Heart right ventricle (tissue), 16 donors: ENCODE measurements around the gene RASL12. TPM values are rescaled to one million over a fixed set of nuclear protein-coding genes. Genes with fewer than 3 reads are reported as not detected.

Source experiments
- ATAC-seq, 8 donors: fragments of 200-7000 bp; cut with Tn5 transposase; one replicate each; pipeline ENCODE4 v1.9.1; 2020; ENCODE audit warnings: mild to moderate bottlenecking in 8 of 8, moderate library complexity in 8 of 8, moderate number of reproducible peaks in 1 of 8
- DNase-seq, 2 donors: peaks; one replicate each; pipeline ENCODE4 v3.0.0-alpha.2; 2020
- H3K27ac ChIP-seq, 10 donors: fragments of 200-600 bp; sonication (generic) in 2 of 10; one replicate each; pipeline versions ENCODE4 v1.5.0 to v1.8.0; 2020 to 2022; ENCODE audit warnings: mild to moderate bottlenecking in 3 of 10
- H3K27me3 ChIP-seq, 7 donors: fragments of 200-600 bp; one replicate each; pipeline ENCODE4 v1.8.0; 2021 to 2022; ENCODE audit warnings: mild to moderate bottlenecking in 2 of 7
- H3K36me3 ChIP-seq, 9 donors: fragments of 200-600 bp; sonication (generic) in 1 of 9; one replicate each; pipeline versions ENCODE4 v1.5.0 to v1.8.0; 2020 to 2022; ENCODE audit warnings: mild to moderate bottlenecking in 2 of 9
- H3K4me1 ChIP-seq, 9 donors: fragments of 200-600 bp; sonication (generic) in 1 of 9; one replicate each; pipeline versions ENCODE4 v1.5.0 to v1.8.0; 2020 to 2022; ENCODE audit warnings: mild to moderate bottlenecking in 4 of 9
- H3K4me3 ChIP-seq, 10 donors: fragments of 200-600 bp; sonication (generic) in 2 of 10; one replicate each; pipeline versions ENCODE4 v1.5.0 to v1.8.0; 2020 to 2022; ENCODE audit warnings: mild to moderate bottlenecking in 7 of 10, moderate library complexity in 2 of 10
- H3K9me3 ChIP-seq, 11 donors: fragments of 200-600 bp in 10 of 11; sonication (generic) in 2 of 11; one replicate each; pipeline versions ENCODE4 v1.5.0 to v1.8.0; 2013 to 2022; ENCODE audit warnings: mild to moderate bottlenecking in 2 of 11, control low read depth in 1 of 11, moderate library complexity in 1 of 11
- WGBS, 2 donors: extraction: QIAGEN DNeasy Blood & Tissue Kit; methylation state at CpG; one replicate each; pipeline ENCODE4 v1.1.7; 2013; ENCODE audit warnings: inconsistent platforms in 1 of 2; 5-methylcytosine and 5-hydroxymethylcytosine counted together
- intact Hi-C, 10 donors: fragments of 100-400 bp; cut with DNase I; formaldehyde crosslinking; loops; one replicate each; pipeline versions ENCODE4 v1.11.1 to v1.14.2; 2022
- polyA plus RNA-seq, 2 donors: library from polyadenylated mRNA; stranded (reverse); fragments of 200-250 nt; gene quantifications; one replicate each; pipeline ENCODE4 v1.2.3, GENCODE V29; 2013
- total RNA-seq, 10 donors: library from RNA; stranded (reverse); fragmentation: NEBNext Ultra II Directional in 3 of 10; extraction: Animal tissue kit (Norgen Biotek cat#: 25700) in 3 of 10; gene quantifications; one replicate each; pipeline versions ENCODE4 v1.2.1 to v1.2.4, GENCODE V29; 2021 to 2023
- TF ChIP-seq, protein P1 (sequence below), 9 donors: fragments of 200-600 bp; sonication (generic) in 2 of 9; IDR thresholded peaks; one replicate each; pipeline versions ENCODE4 v1.5.0 to v1.8.0; 2021 to 2022; ENCODE audit warnings: antibody characterized with exemption in 9 of 9, mild to moderate bottlenecking in 5 of 9, moderate library complexity in 1 of 9
- donor health status: Arrhythmogenic right ventricular cardiomyopathy.
- donor health status: ischemic (EF 13 %, LVEDD 7.1; RV severe dilation, severe dysfunction).
- donor health status: healthy with polysubstance abuse.
- donor health status: DM: no; HTN: yes; CAD: no.
- donor health status: DM: no; HTN: no; CAD: no.
- donor health status: ischemic (EF 25% LVEDD 6.9; RV normal size, moderate dysfunction).
- donor health status: ischemic (EF 25% LVEDD 5.7; RV mildly dilated, moderate dysfunction).
- donor health status: healthy.
- donor health status: DM: yes; HTN: yes; CAD: no.
- donor health status: Ischemic cardiomyopathy.
- donor health status: ischemic (EF 35%, LVEDD 5.7; RV mildly dilated, moderate dysfunction).
- donor health status: nonischemic (EF 11% LVEDD 7.7; RV severe dilation, severe dysfunction).
- donor health status: DM: yes; HTN: yes; CAD: no.
- donor health status: PGD.
- donor health status: ischemic (EF 29% LVEDD 5.4; RV normal size, mild dysfunction).
- donor health status: nonischemic (EF 23%, LVEDD 6.1; RV moderate dilation, normal function).

RASL12 gene
- total and polyA plus RNA-seq, 12 donors = 4.4 to 20.1 (median 12.9) TPM

DNA sequence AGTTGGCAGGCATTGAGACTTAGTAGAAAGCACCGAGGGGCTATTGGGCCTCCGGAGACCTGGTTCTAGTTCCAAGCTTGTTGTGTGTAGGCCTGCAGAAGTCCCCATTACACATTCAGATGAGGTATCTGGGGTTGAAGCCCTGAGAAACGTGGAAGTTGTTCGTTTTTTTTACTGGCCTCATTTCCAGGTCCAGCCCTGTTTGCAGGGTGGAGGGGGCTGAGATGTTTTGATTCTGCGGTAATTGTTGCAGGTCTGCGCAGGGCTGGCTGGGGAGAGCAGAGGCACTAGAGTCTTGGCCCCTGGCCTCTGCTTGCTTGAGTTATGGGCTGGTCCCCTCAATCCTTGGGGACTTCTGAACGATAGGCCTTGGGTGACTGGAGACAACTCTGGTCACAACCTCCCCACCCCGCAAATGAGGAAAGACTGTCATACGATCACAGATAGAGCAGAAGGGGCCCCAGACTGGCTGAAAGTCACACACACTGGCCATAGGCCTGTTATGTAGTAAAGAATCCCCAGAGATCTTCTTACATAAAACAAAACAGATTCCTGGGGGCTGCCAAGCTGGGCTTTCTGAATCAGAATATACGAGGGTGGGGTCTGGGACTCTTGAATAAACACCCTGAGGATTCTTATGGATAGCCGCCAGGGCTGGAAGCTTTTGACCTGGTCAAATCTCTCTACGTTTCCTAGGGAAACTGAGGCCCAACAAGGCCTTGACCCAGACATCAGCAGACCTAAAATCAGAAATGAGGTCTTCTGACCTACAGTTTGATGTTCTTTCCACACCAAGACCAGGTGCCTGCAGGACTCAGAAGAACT, 24.4 kb upstream of the RASL12 start:
- TF ChIP-seq, protein P1, sequence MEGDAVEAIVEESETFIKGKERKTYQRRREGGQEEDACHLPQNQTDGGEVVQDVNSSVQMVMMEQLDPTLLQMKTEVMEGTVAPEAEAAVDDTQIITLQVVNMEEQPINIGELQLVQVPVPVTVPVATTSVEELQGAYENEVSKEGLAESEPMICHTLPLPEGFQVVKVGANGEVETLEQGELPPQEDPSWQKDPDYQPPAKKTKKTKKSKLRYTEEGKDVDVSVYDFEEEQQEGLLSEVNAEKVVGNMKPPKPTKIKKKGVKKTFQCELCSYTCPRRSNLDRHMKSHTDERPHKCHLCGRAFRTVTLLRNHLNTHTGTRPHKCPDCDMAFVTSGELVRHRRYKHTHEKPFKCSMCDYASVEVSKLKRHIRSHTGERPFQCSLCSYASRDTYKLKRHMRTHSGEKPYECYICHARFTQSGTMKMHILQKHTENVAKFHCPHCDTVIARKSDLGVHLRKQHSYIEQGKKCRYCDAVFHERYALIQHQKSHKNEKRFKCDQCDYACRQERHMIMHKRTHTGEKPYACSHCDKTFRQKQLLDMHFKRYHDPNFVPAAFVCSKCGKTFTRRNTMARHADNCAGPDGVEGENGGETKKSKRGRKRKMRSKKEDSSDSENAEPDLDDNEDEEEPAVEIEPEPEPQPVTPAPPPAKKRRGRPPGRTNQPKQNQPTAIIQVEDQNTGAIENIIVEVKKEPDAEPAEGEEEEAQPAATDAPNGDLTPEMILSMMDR (IDR thresholded peaks at IDR 0.05) = no peak
- Histone ChIP-seq H3K27me3 (no peaks in the 10 kb centered on the region), H3K4me1 (peaks cover 10 to 59% (median 30%) of the 10 kb centered on the region in 9 donors), H3K9me3 (no peaks in the 10 kb centered on the region), H3K4me3 (no peak overlapping the region), H3K27ac (peak overlapping the region in 3 of 10 donors; percentile 7 to 24 (median 10)), H3K36me3 (peaks cover 0 to 8% (median 0%) of the 10 kb centered on the region in 9 donors)
- intact Hi-C loops = no loop called here
- 65 to 72% methylated on average over 12 of the region's 12 CpGs for WGBS, 2 donors
- ATAC-seq = no peak
- no peak for DNase-seq

DNA sequence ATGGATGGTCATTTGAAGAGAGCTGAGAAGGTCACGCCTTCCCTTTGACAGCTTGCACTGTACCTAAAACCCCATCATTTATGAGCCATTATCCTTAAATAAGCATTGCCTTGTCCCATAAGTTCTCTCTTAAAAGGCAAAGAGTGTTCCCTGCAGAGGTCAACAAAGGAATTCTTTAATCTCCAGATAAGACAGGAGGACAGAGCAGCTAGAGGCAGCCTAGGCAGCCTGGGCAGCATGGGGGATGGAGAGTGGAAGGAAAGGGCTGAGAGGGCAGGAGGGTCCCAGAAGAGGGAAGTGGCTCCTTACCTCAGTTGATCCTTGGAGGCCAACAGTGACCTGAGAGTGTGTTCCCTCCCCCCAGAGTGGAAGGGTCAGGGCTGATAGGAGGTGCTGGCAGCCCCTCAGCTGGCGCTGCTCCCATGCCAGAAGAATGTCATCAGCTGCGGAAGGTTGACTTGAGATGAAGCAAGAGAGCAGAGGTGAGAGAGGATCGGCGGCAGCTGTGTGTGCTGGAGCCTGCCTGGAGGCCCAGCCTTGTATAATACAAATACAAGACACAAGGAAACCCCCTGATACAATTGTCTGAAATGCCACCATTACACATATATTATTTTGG, 21.5 kb upstream of the RASL12 start:
- peaks cover 0 to 4% (median 0%) of the 10 kb centered on the region in 9 donors for H3K36me3 ChIP-seq
- DNase-seq = peak in 1 of 2 donors; percentile 72
- peak overlapping the region; percentile 76 to 94 (median 90) for H3K27ac ChIP-seq
- intact Hi-C loops = loop anchor here in 5 of 10 donors (5.0 to 10.0 kb wide), 3 partner anchors 37 to 57 kb away; no protein-coding TSS in a partner anchor
- WGBS, 2 donors = 40 to 41% methylated on average over 5 of the region's 5 CpGs
- no peaks in the 10 kb centered on the region for H3K27me3 ChIP-seq
- no peak overlapping the region for H3K4me3 ChIP-seq
- peak in 6 of 8 donors; percentile 10 to 28 (median 16) for ATAC-seq
- H3K4me1 ChIP-seq = peaks cover 10 to 77% (median 44%) of the 10 kb centered on the region in 9 donors
- TF ChIP-seq, protein P1 (IDR thresholded peaks at IDR 0.05) = no peak
- no peaks in the 10 kb centered on the region for H3K9me3 ChIP-seq

DNA sequence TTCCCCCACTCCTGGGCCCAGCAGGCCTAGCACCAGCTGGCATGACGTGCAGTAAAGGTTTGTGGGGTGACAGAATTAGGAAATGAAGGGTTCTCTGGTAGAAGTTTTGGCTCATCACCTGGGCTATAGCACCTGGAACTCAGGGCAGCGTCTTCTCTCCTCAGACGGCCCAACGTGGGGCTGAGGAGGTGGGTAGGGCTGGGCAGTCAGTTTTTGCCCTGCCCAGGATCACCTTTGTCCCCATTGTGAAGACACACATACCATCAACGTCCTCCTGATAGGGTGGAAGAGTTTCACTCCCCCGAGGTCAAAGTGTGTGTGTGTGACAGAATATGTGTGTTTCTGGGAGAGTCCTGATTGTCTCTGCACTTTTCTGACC, 20.8 kb upstream of the RASL12 start:
- Histone ChIP-seq H3K27ac (peak overlapping the region; percentile 76 to 94 (median 90)), H3K4me1 (peaks cover 10 to 77% (median 50%) of the 10 kb centered on the region in 9 donors), H3K9me3 (no peaks in the 10 kb centered on the region), H3K36me3 (peaks cover 0 to 4% (median 0%) of the 10 kb centered on the region in 9 donors), H3K27me3 (peaks cover 0 to under 1% (median 0%) of the 10 kb centered on the region in 7 donors), H3K4me3 (no peak overlapping the region)
- 47 to 54% methylated on average over 6 of the region's 6 CpGs for WGBS, 2 donors
- intact Hi-C loops = loop anchor here in 5 of 10 donors (5.0 to 10.0 kb wide), 3 partner anchors 36 to 56 kb away; no protein-coding TSS in a partner anchor
- TF ChIP-seq, protein P1 (IDR thresholded peaks at IDR 0.05) = no peak
- ATAC-seq (peak in 2 of 8 donors; percentile 1 to 3), DNase-seq (no peak)
